HG02938 (cell line): ENCODE results near the gene MADCAM1.
A peak's percentile ranks its signal among the peaks of the same experiment; 100 is the strongest.

Experiments
- ATAC-seq: cut with Tn5 transposase; IDR thresholded peaks from one replicate; pipeline ENCODE4 v1.9.1; 2021; ENCODE audit warnings: mild to moderate bottlenecking, moderate library complexity; ENCODE audit not compliant: unreplicated experiment

Gene MADCAM1

DNA sequence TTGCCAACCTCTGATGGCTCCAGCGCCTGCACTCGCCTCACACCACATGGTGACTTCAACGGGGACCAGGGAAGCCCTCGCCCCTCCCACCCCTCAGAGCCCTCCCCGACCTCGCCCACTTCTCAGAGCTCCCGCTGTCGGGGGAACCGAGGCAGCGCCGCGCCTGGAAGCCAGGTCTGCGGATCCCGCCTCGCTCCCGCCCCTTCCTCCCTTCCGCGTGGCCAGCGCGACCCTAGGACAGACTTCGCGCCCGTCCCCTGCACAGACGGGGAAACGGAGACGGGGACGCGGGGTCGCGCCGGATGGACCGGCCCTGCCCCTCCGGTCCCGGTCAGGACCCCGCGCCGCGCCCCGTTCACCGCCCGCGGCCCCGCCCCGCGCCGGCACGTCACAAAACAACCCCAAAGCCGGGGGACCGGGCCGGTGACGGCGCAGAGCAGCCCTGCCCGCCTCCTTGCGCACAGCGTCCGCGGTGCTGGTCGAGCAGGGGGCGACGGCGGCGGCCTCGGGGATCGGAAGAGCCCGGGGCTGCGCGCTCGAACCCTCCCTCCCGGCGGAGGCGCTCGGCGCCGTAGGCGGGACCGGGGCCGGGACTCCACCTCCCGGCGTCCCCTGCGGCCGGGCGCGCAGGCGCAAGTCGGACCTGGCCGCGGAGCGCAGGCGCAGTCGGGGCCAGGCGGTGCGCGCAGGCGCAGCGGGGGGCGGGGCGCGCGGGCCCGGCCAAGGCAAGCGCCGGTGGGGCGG is 34.9 kb downstream of the MADCAM1 start:
- ATAC-seq: peak; percentile 55

DNA sequence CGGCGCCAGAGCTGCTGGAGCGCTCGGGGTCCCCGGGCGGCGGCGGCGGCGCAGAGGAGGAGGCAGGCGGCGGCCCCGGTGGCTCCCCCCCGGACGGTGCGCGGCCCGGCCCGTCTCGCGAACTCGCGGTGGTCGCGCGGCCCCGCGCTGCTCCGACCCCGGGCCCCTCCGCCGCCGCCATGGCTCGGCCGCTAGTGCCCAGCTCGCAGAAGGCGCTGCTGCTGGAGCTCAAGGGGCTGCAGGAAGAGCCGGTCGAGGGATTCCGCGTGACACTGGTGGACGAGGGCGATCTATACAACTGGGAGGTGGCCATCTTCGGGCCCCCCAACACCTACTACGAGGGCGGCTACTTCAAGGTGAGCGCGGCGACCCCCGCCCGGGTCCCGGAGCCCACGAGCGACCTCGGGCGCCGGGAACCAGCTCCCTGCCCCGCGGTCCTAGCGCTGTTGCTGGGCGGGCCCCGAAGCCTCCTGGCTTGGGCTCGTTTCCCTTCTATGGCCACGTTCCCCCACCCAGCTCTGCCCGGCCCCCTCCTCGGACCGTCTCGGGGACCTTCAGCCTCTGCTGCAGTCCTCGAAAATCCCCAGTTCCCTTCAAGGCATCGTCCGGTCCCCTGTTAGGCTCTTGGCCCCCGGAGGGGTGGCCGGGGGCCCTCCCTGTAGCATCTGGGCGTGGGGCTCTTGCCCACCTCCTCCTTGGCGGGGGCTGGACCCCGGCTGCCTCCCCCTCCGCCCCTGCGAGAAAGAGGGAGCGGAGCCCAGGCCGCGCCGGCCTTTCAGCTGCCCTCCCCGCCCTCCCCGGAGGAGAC is 35.7 kb downstream of the MADCAM1 start, which contains the start of gene CDC34:
Gene CDC34, plus strand, starts transcription at position 8 of the 808 bp plus-strand sequence. Its CDS starts 172 bp downstream, at position 180.
- peak; percentile 44 for ATAC-seq

DNA sequence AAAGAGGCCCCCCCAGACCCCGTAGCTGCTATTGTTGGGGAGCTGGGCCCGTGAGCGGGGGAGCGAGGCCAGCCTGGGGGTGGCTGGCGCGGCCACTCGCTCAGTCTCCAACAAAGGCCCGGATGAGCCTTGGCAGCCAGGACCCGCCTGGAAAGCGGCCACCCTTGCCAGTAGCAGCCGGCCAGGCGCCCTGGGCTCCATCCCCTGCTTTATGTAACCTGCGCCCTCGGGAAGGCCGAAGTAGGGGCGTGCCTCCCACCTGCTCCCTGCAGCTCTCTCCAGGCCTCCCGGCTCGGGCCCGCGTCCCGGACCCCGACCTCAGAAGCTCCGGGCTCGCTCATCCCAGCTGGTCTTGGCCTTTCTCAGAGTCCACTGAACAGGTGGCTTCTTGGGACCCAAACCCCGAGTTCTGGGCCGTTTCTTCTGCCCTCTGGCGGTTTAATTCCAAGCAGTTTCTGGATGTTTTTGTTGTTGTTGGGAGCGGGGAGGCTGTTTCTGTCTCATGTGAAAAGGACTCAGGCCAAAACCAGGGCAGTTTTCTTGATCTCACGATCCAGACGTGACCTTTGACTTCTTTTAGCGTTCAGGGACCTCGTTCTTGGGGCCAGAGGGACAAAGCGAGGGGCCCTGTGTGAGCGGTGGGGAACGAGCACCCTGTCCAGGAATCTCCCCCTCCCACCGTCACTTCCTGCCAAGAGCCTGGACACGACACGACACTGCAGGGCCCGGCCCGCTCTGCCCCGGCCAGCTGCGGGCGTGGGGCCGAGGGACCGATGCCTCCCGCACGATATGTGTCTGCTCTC is 36.5 kb downstream of the MADCAM1 start:
- no peak for ATAC-seq

DNA sequence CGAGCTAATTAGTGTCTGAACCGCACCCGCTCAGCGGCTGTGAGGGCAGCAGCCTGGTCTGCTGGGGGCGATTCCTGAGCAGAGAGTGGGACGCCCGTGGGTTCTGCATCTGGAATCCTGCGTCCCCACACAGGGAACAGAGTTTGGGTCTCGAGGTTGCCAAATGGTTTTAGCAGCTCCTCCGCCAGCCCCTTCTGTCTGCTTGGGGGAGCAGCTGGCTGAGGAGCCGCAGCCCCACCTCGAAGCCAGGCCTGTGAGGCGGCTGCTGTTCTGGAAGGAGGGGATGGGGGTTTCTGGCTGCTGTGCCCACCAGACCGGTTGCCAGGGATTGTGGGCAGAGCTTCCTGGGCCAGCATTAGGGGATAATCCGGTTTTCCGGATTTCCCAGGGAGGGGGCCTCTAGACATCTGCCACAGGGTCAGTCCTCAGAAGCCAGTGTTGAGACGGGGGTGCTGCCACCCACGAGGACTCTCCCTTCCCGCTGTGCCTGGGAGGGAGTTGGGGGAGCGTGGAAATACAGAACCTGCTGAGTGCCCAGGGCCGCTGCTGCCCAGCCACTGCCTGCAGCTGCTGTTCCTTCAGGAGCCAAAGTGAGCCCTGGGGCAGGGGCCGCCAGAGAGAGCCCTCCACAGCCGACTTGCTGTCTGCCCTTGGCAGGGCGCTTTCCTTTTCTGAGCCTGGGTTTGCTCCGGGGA is 37.2 kb downstream of the MADCAM1 start:
- ATAC-seq: no peak

DNA sequence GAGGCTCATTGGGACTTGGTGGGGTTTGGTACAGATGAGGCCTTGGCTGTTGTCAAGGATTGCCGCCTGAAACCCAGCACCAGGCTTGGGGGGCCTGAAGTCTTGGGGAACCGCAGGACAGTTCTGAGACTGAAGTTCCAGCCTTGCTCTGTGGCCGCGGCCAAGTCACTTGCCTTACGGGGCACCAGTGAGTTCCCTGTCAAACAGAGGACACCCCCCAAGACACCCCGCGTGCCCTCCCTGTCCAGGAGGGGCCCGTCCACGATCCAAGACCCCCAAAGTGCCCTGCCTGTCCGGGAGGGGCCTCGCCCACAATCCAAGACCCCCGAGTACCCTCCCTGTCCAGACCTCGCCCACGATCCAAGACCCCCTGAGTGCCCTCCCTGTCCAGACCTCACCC is 37.8 kb downstream of the MADCAM1 start:
- no peak for ATAC-seq

DNA sequence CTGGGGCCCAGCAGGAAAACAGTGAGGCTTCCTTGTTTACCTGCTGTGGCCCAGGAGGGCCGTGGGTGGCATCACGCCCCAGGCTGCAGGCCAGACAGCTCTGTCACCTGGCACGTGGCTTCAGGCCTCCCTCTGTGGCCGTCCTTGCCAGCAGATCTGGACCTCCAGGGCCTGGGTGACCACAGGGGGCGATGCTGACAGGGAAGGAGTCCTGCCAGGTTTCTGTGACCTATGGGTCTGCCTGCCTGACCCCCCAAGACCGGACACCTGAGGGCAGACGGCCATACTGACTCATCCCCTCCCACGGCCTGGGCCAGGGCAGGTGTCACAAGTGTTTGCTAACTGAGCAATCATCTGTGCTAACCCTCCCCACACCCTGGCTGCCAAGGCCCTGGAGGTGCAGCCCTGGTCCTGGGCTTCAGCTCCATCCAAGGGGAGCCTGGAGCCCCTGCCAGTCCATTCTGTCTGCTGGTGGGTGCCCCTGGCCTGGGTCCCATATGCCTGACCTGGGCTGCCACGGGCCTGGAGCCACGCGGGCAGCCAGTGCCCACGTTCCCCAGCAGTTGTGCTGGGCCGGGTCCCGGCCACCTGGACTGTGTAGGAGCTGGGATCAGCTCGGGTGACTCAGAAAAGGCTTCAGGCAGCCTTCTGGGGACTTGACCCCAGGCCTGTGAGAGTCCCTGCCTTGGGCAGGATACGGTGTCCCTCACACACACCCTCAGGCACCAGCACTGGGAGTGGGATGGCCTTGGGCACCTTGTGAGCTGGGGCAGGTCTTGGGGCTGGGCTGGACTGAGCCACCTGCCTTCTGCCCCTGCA is 38.9 kb downstream of the MADCAM1 start:
- ATAC-seq: no peak

DNA sequence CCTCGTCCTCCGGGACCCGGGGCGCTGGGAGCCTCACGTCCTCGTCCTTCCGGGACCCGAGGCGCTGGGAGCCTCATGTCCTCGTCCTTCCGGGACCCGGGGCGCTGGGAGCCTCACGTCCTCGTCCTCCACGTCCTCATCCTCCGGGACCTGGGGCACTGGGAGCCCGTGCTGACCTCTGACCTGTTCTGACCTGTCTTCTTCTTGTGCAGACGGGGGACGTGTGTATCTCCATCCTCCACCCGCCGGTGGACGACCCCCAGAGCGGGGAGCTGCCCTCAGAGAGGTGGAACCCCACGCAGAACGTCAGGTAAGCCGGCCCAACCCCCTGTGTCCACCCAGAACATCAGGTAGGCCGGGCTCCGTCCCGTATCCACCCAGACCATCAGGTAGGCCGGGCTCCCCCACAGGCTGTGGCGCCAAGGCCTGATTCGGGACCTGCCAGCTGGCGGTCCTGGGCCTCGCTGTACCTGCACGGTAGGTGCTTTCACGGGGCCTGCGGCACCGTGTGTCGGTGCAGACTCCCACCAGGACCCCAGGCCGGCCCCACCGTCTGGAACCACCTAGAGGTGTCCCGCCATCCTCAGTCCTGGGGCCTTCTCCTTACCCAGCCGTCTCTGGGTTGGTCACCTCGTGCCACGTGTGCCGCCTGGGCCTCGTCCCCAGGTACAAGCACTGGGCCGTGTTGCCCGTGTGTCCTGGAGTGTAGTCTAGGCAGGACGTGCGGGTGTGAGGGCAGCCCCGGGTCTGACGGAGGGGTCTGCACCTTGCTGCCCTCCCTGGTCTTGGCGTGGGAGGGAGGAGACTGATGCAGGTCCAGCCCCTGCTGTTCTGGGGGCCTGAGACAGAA is 40.0 kb downstream of the MADCAM1 start:
- ATAC-seq: no peak

DNA sequence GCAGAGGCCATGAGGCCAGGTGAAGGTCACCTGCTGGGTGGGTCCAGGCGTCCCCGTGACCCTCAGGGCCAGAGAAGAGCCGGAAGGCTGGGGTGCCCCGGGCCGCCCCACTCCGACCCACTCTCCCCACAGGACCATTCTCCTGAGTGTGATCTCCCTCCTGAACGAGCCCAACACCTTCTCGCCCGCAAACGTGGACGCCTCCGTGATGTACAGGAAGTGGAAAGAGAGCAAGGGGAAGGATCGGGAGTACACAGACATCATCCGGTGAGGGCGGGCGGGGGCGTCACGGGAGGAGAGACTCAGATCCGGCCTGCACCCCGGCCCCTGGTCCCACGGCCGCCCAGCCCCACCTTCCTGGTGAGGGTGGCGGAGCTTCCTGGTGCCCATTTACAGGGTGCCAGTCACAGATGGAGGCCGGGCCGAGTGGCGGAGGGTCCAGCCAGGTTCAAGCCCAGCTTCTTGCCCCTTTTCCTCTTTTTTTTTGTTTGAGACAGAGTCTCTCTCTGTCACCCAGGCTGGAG is 40.7 kb downstream of the MADCAM1 start:
- ATAC-seq: no peak

DNA sequence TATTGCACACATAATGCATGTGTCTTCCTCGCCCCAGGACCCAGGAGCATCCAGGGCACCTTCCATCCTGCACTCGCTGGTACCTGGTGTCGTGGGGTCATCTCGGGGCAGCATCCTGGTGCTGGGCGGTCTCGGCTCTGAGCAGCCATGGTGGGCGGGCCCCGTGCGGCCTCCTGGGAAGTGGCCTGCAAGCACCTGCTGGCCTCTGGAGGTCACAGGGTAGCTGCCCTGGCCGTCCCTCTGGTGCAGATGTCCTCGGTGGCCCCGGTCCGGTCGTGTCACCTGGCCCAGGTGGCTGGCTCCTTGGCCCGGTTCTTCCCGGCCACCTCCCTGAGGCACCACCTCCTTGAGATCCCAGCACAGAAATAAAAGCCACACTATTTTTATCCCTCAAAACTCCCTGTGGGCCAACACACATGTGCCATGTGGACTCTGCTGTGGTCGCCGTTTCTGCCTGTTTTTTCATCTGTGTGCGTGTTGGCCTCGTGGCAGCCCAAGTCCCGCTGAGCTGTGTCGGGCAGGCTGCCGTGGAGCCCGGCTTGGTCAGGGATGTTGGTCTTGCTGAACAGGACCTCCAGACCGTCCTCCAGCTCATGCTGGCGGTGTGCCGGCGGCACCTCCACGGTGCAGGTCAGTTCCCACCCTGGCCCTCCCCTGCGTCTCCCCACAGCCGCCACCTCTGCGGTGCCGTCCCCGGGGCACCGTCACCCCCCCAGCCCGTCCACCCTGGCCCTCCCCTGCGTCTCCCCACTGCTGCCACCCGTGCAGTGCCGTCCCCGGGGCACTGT is 42.5 kb downstream of the MADCAM1 start:
- ATAC-seq: no peak

DNA sequence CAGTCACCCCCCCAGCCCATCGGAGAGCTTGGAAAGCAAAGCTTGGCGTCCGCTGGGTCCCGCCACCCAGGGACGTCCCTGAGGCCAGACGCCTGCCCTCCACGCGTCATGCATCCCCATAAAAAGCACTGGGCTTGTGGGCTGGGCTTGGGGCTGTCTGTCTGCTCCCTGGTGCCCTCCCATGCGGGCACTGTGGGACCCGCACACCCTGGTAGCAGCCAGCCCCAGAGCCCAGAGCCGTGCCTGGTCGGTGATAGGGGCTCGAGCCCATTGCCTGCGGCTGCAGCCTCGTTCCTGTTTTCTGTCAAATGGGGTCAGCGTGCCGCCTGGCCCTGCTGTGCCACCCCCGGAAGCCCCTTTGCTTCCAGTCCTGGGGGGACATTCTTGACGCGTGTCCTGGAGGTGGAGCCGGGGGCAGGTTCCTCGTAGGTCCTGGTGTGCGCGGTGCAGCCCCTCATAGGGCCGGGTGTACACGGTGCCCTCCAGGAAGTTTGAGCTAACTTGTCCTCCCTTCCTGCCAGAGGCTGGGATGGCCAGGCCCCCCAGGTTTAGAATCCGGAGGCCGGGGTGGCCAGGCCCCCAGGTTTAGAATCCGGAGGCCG is 43.2 kb downstream of the MADCAM1 start:
- ATAC-seq: no peak

DNA sequence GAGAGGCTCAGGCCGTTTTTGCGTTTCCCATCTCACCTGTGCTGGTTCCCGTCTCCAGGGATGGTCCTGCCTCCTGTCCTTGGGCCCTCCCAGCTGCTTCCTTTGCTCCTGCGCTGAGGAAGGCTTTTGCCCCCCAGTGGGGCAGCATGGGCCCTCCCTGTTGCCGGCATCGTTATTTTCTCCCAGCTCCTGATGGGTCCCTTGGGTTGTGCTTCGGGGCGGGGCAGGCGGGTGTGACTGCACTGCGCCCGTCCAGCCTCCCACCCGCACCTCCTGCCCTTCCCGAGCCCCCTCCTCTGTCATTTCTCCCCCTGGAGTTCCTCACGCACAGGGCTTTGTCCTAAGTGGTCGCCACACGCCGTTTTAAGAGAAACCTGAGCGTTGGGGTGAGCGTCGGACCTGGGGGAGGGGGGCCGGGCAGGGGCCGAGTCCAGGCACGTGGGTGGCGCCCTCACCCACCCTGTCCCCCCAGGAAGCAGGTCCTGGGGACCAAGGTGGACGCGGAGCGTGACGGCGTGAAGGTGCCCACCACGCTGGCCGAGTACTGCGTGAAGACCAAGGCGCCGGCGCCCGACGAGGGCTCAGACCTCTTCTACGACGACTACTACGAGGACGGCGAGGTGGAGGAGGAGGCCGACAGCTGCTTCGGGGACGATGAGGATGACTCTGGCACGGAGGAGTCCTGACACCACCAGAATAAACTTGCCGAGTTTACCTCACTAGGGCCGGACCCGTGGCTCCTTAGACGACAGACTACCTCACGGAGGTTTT is 44.8 kb downstream of the MADCAM1 start:
- ATAC-seq: no peak

DNA sequence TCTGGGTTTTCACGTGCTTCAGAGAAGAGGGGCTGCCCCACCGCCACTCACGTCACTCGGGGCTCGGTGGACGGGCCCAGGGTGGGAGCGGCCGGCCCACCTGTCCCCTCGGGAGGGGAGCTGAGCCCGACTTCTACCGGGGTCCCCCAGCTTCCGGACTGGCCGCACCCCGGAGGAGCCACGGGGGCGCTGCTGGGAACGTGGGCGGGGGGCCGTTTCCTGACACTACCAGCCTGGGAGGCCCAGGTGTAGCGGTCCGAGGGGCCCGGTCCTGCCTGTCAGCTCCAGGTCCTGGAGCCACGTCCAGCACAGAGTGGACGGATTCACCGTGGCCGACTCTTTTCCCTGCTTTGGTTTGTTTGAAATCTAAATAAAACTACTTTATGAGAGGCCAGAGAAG is 45.4 kb downstream of the MADCAM1 start:
- no peak for ATAC-seq

DNA sequence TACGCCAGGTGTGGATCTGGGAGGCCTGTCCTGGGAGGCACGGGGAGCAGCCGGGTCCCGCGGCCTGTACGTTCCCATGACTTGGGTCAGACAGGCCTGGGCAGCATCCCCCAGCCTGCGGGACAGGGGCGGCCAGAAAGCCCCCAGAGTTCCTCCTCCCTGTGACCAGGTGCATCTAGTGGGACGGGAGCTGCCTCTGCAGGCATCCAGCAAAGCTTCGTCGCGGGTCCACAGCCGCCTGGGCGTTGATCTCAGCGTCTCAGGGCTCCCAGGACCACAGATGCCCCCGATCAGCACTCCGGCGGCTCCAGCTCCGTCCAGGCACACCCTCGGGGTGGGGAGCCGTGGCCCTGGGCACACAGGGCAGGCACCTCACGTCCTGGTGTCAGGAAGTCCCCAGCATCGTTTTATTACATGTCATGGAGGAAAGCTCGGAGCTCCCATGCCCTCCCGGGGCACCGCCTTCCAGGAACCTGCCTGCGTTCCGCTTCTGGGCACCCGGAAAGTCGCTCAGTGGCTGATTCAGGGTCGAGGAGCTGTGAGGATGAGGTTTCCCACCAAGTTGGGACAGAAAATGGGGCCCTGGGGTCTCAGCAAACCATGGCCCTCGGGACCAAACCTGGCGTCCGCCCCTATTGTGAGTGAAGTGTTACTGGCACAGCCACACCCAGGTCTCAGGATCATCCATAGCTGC is 46.0 kb downstream of the MADCAM1 start:
- ATAC-seq: no peak

DNA sequence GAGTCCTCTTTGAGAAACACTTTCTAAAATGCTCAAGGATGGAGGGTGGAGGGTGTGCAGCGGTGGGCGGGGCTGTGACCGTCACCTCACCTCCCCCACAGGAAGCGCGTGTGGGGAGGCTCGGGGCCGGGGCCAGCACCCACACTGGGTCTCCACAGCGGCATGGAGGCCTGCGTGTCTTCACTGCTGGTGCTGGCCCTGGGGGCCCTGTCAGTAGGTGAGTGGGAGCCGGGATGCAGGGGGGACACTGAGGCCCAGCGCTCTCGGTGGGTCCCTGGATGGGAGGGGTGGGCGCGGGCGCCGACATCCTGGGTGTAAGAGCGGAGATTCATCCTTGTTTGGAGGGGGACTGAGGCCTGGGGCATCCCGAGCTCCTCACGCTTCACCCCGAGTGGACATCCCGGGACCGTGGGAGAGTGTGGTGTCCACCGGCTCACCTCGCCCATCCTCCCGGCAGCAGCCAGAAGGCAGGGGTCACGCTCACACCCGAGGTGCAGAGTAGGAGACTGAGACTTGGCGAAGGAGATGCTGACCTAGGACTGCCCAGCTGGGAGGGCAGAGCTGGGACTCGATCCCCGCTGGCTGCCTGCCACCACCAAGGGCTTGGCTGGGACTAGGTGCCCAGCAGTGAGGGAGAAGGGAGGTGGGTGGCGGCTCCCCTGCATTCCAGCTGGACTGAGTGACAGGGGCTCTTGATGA is 47.8 kb downstream of the MADCAM1 start, which contains the start of gene GZMM:
Gene GZMM, plus strand, starts transcription at position 144 of the 699 bp plus-strand sequence. Its CDS starts 19 bp downstream, at position 163.
- no peak for ATAC-seq

DNA sequence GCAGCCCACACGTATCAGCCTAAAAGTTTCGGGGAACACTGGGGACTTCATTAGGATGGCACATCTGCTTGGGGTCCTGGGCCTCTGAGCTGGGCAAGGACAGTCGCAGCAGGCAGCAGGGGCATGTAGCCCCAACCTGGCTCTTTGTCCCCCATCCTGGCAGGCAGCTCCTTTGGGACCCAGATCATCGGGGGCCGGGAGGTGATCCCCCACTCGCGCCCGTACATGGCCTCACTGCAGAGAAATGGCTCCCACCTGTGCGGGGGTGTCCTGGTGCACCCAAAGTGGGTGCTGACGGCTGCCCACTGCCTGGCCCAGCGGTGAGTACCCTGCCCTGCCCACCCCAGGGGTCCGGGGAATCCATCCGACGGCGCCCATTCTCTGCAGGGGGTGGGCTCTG is 50.8 kb downstream of the MADCAM1 start:
- no peak for ATAC-seq
